Iris pigment epithelial cell (primary cell): ENCODE results near the gene MTMR1.
A peak's percentile ranks its signal among the peaks of the same experiment; 100 is the strongest.

ENCODE experiments used
- DNase-seq: peaks from one replicate; pipeline ENCODE4 v3.0.0-alpha.2; 2011; ENCODE audit warnings: low read depth

MTMR1 gene

DNA sequence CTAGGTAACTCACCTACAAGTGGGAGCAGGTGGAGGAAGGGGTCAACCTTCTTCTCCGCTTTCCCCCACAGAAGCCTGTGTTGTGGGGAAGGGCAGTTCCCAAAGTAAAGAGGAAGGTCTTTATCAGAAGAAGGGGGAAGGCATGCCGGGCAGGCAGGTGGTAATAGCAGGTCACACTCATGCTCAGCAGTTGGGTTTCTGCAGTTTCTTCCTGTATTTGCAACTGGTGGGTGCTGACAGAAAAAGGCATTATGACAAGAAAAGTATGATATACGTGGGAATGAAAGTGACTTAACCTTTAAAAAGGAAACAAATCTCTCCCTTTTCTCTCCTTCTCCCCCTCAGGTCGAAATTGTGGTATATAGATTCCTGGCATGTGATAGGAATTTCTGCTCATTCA lies 3.7 kb downstream of the MTMR1 start:
- no peak for DNase-seq

DNA sequence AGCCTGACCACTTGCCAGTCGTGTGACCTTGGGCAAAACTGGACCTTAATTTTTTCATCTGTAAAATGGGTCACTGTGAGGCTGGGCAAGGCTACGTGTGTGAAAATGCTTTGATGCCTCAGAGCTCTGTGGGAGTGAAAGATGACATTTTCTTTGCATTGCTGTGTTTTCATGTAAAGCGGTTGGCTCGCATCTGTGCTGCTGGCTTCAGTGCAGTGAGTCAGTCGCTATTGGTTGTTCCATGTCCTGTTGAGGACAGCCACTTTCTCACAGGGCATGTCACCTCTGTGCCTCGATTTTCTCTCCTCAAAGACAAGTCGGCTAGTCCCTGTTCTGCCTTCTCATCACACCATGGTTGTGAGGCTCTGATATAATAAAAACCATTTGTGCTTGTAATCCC lies 4.4 kb downstream of the MTMR1 start:
- DNase-seq: no peak

- no peak for DNase-seq
Observed at GRCh38 chrX:150698981-150699380, 5.8 kb downstream of the MTMR1 start.

- no peak for DNase-seq
Observed at GRCh38 chrX:150700107-150700506, 6.9 kb downstream of the MTMR1 start.

DNA sequence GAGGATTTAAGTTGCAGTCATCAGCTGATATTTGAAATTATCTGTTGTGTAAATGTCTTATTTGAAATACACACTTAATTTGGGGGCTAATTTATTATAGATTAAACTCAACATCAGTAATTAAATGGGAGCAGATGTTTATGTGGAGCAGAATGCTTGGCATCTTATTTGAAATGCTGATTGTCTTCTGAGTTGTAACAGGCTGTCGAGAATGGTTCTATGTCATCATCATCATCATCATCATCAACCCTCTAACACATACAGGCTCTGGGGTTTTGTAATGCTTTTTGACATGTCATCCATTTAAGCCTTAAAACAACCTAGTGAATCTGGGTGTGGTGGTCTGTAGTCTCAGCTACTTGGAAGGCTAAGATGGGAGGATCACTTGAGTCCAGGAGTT lies 8.2 kb downstream of the MTMR1 start:
- no peak for DNase-seq

- no peak for DNase-seq
Observed at GRCh38 chrX:150702966-150703694, 9.9 kb downstream of the MTMR1 start.

DNA sequence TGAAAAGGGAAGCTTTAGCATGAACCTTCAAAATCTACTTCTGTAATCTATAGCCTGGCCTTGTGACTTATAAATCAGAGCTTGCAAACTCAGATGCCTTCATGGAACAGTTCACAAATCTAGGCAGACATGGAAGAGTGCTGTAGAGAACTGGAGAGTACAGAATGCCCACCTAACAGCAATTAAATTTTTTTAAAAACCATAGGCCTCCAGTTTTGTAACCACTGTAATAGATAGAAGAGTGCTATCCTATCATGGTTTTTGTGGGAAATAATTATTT lies 10.4 kb downstream of the MTMR1 start:
- DNase-seq: no peak

GRCh38 chrX:150704030-150704613 lies 10.9 kb downstream of the MTMR1 start:
- DNase-seq: peak; percentile 79

GRCh38 chrX:150712619-150713018 lies 19.4 kb downstream of the MTMR1 start:
- DNase-seq: no peak

DNA sequence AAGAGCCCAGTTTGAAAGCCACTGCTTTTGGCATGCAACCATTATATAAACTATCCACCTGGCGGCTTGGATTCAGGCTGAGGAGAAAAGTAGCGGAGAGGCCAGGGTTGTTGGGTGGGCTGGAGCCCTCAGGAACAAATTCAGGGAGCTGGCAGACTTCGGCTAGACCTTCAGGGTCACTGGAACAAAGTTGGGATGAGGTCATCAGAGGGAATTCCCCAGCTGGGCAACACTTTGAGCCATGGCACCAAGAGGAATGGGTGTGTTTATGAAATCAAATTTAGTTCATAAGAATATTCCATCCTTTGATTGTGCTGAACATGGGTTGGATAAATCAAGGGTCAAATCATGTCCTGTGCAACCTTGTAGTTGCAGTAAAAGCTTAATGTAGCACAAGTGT lies 22.0 kb downstream of the MTMR1 start:
- no peak for DNase-seq

- DNase-seq: no peak
Observed at GRCh38 chrX:150719621-150720020, 26.4 kb downstream of the MTMR1 start.

GRCh38 chrX:150729956-150730355 lies 36.8 kb downstream of the MTMR1 start:
- DNase-seq: no peak

DNA sequence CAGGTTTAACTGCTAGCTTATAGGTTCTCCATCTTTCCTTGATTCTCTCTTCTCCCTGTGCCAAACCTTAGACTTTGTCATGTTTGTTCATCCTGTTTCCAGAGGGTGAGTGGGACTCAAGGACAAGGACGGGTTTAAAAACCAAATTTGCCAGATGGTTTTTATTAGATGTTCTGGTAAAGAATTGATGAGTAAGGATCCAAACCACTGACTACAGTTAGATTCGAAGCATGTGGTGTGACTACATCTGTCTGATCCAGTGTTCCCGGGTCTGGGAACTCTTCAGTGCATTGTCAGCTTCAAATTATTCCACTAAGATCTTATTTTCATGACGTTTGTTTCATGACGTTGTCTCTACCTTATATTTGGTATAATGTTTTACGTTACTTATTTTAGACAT lies 37.5 kb downstream of the MTMR1 start:
- DNase-seq: no peak

GRCh38 chrX:150731795-150732194 lies 38.6 kb downstream of the MTMR1 start:
- peak; percentile 85 for DNase-seq

GRCh38 chrX:150736475-150736874 lies 43.3 kb downstream of the MTMR1 start:
- no peak for DNase-seq

- no peak for DNase-seq
Observed at GRCh38 chrX:150752124-150752523, 58.9 kb downstream of the MTMR1 start.

DNA sequence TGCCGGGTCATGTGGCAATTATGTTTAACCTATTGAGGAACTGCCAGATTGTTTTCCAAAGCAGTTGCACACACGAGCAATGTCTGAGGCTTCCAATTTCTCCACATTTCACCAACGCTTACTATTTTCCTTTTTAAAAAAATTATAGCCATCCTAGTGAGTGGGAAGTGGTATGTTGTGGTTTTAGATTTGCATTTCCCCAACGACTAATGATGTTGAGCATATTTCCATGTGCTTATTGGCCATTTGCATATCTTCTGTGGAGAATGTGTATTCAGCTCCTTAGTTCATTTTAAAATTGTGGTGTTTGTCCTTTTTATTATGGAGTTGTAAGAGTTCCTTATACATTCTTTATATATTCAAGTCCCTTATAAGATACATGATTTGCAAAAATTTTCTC lies 60.2 kb downstream of the MTMR1 start:
- no peak for DNase-seq

DNA sequence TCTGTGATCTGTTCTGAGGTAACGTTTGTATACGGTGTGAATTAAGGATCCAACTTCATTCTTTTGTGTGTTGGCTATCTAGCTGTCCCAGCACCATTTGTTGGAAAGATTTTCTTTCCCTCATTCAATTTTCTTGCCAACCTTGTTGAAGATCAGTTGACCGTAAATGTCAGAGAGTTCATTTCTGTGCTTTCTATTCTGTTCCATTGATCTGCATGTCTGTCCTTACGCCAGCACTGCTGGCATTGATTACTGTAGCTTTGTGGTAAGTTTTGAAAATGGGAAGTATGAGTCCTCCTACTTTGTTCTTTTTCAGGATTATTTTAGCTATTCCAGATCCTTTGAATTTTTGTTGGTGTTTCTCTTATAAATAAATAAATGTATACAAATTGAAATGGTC lies 60.8 kb downstream of the MTMR1 start:
- DNase-seq: no peak

DNA sequence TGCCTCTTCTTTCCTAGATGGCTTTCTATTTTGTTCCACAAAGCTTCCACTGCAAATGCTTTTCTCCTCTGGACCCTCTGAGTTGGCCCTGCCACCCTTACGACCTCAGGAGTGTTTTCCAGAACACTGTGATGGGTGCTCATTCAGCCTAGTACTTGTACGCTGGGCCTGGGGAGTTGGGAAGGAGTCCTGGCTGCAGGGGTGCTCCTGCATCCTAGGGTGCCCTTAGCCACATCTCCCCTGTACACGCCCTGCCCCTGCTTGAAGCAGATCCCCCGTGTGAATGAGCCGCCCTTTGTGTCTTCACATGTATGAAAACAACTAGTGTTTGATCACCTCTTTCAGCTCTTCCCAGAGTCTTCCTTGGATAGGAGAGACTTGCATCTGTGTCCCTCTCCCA lies 64.2 kb downstream of the MTMR1 start:
- DNase-seq: no peak

GRCh38 chrX:150759568-150760416 lies 66.6 kb downstream of the MTMR1 start:
- DNase-seq: no peak

DNA sequence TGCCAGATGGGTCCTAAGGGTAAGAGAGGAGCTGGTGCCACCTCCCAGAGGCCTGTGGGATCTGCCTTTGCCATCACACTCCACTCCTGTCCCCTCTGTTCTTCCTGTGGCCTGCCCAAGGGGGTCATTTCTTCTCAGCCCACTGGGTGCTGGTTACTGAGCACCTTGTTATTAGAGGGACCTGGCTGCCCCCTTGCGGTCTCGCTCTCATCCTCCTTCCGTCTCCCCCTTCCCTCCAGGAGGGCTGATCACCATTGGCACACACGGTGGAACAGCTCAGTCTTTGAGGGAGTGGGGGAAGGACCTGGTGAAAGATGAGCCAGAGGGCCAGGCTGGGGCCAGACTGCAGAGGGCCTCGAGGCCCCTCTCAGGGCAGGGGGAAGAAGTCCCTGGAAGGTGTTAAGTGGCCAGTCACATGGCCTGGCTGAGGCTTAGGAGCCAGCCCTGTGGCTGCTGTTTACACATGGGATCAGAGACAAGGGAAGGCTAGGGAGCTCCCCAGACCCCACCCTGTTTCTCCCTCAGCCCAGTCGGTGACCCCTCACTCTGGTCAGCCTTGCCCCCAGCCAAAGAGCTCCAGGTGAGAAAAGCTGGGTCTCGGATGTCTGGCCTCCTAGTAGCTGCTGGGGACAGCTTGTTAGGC lies 68.1 kb downstream of the MTMR1 start:
- DNase-seq: no peak

DNA sequence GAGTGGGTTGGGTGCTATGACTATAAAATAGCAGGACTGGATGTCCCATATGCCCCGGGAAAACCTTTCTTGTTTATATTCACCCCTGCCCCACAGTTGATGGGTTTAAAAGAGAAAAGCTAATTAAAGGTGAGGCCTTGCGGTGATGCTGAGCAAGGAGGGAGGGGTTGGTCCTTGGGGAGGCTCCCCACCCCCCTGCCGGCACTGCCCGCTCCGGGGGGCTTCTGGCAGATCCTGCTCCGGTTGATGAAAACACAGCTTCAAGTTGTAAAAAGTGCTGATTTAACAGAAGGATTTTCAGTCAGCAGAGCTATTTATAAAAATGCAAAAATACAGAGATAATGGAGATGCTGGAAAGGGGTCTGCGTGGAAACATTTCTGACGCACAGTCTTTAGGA lies 68.6 kb downstream of the MTMR1 start:
- no peak for DNase-seq
